Tongue (tissue), 2 donors: ENCODE data around the gene CSTPP1. TPM values are rescaled to one million over a fixed set of nuclear protein-coding genes. Genes with fewer than 3 reads are reported as not detected.

Experiments
- DNase-seq: peaks from one replicate; pipeline ENCODE4 v3.0.0-alpha.2; 2015
- total RNA-seq: library from RNA; depleted of rRNA; stranded (reverse); fragments of >200 nt; gene quantifications from one replicate; pipeline ENCODE4 v1.2.3, GENCODE V29; 2014

Gene CSTPP1
- total RNA-seq, 1 donor from 2014 or later, result 15.2 TPM

DNA sequence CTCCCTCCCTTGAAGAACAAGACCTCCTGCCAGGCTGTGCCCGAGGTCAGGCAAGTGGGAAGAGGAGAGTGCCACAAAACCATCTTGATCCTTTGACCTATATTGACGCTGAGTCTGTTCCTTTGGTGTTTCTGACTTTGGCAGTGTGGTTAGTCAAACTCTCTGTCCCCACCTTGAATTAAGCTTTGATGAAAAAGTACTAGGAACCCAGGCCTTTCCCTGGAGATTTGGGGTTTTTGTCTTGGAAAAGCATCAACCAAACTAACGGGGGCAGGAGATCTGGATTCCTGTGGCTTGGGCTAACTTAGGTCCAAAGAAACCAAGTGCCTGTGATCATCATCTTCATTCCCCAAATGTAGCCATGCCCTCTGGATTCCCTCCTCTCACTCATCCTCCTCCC, 199.8 kb downstream of the CSTPP1 start:
- no peak for DNase-seq

DNA sequence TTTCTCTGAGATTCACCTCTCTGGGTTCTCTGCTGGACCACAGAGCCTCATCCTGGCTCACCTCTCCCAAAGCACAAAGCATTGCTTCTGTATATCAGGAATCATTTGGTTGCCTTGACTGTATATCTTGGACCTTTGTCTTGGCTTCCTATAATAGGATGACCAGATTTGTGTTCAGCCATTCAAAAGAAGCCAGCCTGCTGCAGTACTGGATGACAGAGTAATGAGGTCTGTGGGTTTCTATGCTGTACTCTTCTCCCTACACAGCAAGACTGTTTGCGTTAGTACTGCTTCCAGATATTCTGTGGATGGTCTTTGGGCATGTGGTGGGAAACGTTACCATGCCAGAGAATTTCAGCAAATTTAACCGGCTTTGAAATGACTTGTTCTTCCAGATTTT, 200.4 kb downstream of the CSTPP1 start:
- DNase-seq, result no peak

DNA sequence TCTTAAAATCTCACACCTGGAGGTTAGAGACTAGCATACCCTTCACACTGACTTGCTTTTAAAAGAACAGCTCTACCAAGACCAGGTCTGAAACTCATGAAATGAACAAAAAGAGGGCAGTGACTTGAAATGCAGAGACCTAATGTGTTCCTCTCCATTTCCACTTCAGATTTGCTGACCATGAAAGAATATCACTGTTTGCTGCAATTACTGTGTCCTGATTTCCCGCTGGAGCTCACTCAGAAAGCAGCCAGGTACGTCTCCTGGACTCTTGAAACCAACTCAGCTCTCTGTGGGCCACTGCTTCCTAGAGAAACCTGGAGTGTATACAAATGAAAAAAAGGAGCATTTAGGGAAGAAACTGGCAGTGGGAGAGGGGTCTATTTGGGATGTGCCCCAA, 200.9 kb downstream of the CSTPP1 start:
- DNase-seq, result no peak

DNA sequence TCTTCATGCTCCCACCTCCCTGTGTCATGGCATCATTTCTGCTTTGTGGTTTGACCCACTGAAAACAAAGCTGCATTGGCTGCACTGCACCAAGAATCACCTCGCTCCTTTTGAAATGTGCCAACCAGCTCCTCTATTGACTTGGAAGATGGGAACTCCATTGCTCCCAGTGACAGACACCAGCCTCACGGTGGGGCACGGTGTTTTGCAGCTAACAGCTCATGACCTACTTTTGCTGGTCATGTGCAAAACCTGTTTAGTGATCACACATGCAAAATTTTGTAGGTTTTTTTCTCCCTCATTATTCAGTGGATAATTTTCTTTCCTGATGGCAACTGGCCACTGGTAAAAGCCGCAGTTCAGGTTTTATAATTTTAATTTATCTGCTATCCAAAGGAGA, 203.3 kb downstream of the CSTPP1 start:
- DNase-seq, result no peak

DNA sequence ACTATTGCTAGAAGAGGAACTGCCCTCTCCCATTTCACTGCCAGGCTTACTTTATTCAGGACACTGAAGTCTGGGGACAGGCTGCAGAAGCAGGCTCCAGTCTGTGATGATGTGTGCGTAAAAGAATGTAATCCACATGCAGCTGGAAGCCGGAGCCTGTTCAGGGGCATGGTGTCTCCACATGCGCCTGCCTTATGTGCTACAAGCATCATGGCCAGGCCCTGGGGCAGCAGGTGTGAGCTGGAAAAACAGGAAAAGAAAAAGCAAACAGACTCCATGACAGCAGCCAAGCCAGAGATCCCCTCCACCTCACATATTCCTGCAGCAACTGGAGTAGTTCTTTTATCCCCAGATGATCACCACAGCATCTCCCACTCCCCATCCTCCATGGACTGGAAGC, 206.8 kb downstream of the CSTPP1 start:
- DNase-seq, result peak; percentile 95

DNA sequence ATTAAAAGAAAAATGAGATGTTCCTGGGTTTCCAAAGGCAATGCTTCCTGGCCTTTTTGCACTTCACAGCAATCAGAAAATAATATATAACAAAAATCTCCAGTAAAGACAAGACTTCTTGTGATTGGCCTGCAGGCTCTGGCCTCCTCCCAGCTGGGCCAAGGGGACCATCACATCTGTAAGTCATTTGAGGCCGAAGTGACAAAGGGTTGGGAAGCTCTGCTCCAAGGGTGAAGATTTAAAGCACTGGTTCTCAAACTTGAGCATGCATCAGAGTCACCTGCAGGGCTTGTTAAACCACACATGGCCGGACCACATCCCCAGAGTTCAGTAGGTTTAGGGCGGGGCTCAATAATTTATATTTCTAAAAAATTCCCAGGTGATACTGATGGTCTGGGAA, 208.0 kb downstream of the CSTPP1 start:
- no peak for DNase-seq

DNA sequence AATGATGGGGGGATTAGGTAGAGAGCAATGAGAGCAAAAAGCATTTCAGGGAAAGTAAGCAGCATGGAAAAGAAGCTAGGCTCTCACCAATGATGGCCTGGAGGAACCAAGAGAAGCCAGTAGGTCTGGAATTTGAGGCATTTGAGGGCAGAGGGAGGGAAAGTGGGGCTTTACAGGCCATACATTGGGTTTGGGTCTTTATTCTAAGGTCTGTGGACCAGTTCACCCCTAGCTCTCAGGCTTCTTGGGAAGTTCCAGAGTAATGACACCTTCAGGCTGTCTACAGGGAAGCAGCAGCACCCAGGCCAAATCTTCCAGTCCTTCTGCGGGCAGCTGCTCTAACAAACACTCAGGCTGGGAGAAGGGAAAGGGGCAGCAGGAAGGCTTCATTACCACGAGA, 210.7 kb downstream of the CSTPP1 start:
- DNase-seq, result no peak

DNA sequence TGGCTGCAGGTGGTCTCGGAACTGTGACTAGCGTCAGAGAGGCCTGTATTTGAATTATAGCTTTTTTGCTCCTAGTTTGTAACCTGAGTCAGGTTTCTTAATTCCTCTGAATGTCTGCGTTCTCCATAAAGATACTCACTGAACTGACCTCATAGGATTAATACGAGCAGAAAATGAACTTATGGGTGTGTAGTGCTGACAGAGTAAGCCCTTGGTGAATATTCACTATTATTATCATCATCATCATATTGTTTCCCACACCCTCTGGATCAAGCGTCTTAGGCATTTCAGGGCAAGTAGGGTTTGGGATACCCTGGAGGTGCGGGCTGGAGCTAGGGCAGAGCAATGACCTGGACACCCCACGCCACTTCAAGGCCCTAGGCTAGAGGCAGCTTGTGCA, 211.1 kb downstream of the CSTPP1 start:
- DNase-seq, result no peak

DNA sequence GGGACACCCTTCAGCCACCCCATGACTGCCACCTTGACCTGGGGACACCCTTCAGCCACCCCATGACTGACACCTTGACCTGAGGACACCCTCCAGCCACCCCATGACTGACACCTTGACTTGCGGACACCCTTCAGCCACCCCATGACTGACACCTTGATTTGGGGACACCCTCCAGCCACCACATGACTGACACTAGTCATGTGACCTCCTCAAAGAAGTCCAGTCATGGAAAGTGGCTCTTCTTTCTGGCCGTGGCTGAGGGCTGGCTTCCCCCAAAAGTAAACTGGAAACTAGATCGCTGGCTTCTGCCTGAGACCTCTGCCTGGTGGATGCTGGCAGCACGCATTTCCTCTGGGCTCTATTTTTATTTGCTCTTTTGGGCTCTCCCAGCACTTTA, 211.7 kb downstream of the CSTPP1 start:
- no peak for DNase-seq

DNA sequence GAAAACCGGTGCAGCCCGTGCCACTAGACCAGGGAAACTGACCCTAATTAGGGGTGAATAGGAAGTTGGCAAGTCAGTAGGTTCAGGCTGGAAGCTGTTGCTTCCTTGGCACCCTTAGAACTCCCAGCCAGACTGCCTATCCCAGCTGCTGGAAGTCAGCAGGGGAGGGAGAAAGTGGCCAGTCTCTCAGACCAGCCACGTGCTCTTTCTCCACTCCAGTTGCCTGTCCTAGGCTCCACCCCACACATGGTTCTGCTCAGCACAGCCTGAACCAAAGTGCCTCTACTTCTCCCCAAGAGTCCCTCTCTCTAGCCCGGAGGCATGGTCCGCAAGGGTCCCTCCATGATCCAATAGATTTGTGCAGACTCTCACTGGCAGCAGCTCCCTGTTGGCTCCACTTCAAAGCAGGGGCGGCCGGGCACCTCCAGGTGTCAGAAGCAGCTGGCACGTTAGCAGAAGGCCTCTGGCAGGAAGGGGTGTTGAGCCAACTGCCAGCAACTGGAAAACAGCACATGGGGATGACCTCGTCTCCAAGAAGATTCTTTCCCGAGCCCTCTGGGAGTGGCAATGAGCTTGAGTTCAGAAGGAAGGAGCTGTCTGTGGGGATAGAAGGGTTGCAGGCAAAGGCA, 212.5 kb downstream of the CSTPP1 start:
- DNase-seq, result peak; percentile 83

DNA sequence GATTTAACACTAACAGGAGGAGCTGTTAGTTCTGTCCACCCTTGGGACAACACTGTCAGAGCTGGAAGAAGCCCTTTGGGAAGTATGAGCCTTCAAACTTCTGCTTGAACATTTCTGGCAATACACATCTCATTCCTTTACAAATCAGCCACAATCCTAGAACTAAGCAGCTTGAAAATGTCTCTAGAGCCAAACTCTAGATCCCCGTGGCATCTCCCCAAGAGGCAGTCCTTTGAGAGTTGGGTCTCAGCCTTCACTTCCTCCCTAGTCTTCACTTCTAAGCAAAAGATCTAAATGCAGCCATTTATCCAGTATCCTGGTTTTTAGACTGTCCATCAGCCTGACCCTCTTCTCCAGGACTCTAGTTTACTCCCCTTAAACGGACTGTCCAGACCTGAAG, 213.2 kb downstream of the CSTPP1 start:
- DNase-seq, result no peak

DNA sequence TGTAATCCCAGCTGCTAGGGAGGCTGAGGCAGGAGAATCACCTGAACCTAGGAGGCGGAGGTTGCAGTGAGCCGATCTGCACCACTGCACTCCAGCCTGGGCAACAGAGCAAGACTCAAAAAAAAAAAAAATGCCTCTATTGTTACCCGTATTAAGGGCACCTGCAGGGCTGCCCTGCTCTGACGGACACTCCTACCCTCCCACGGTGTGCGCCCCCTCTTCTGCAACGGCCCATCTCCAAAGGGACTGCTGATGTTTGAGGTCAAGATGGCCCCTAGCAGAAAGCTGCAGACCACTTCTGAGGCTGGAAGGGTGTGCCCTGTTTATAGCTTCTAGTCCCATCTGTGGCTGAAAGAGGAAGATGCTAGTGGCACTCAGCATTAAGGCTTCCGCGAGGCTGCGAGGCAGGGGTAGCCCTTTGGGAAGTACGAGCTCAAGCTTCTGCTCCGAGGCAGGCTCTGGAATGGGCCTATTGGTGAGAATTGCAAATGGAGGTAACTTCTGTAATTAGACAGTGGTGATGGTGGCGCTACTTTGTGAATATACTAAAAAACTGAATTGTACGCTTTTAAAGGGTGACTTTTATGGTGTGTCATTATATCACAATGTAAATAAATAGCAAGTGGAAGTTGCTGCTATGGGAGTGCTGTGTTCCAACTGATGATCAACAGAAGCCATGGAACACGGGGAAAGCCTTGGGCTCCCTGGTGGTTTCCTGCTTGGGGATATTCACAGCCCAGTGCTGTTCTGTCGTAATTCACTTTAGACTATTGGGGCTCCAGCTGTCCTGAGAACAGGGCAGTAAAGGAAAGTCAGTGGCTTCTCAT, 215.8 kb downstream of the CSTPP1 start:
- no peak for DNase-seq

DNA sequence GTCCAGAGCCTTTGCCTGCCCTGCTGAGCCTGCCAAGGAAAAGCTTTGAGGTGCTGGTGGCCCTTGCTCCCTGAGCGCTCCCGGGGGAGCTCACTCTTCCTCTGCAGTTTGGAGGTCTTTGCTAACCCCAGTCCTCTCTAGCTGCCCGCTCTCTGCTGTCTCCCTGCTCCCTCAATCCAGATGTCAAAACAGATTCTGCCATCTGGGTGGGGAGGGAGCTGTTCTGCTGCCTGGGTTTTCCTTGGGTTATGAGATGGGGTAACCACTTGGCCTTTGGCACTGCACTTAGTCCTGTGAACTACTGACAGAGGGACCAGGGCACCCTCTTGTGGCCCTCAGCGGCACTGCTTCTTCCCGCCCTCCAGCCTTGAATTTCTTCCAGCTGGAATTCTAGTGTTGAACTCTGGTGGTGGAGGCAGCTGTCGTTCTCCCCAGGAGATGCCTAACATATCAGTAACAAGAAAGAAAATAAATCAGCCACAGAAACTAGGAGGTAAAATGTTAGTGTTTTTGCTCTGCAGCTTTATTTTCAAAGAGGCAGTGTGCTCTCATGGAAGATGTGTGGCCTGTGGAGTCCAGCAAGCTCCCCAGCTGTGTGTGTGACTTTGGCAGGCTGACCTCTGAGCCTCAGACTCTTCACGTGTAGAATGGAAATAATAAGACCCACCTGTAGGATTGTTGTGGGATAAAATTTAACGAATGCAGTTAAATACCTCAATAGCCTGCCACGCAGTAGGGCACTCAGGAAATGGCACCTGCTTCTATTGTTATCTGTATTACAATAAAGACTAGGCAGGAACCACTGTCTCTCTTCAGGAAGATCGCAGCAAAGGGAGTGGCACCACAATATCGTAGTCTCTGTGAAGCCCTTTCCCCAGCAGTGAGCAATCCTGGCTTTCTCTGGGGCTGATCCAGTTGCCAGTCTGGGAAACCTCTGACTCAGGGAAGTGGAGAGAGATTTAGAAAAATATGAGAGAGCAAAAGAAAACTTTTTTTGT, 216.7 kb downstream of the CSTPP1 start:
- peak; percentile 96 for DNase-seq

DNA sequence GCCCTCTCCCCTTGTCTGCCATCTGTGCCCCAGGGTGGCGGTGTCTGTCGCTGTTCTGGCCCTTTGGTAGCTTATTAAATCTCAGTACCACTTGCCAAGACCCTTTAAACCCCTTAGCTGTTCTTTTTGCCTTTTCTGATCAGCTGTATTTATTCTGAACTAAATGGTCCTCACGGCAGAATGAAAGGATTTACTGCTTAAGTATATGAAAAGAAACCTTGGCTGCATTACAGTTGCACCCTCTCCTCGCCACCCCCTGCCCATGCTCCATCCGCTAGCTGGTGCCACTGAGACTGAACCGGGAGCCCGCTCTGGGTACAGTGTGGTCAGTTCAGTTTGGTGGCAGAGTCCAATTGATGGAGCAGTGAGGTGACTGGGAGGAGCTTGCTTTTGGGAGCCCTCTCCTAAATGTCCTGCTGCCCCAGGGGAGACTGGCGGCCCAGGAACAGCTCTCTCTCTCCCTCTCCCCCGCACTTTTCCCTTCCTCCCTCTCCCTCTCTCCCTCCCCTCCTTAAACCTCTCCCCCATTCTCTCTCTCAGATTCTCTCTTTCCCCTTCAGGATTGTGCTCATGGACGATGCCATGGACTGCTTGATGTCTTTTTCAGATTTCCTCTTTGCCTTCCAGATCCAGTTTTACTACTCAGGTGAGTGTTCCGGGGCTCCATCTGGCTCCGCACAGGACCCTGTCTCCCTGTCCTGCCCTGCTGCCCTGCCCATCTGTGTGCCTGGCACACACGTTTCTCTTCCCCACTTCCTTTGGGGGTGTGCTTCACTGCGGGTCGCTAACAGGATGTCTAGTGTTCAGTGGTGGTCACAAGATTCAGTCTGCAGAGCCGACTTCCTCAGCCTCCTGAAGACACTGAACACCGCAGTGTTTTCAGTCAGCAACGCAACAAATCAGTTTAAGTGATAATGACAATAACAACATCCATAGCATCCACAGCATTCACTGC, 218.3 kb downstream of the CSTPP1 start:
- DNase-seq, result no peak

DNA sequence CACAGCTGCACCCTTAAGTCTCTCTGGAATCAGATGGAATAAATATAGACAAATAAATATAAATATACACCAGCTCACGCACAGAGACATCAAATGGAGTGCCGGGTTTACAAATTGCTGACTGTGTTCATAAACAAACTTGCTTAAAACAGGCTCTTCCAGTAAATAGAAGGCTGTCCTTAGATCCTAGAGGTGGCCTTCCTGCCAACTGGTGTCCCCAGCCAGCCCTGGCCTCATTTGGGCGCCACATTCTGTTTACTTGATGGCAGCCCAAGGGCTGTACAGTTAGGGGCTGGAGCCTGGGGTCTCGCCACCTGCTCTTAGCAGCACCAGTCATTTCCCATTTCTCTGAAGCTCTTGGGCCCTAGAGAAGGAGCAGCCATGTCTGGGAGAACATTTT, 219.3 kb downstream of the CSTPP1 start:
- no peak for DNase-seq

DNA sequence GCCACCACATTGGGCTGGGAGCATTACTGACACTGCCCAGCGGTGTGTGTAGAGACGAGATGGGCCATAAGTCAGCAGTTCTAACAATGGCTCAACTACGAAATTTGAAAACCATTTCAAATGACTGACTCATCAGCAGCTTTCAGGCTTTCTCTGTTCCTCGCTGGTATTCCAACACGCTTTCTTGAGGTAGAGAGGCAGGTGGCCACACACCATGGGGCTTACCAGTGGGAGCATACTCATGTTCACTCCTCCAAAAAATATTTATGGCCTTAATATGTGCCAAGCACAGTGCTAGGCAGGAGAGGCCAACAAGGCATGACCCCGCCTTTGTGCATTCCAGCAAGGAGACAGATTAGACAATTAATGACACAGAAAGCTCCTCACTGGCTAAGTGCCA, 219.8 kb downstream of the CSTPP1 start:
- DNase-seq, result no peak

DNA sequence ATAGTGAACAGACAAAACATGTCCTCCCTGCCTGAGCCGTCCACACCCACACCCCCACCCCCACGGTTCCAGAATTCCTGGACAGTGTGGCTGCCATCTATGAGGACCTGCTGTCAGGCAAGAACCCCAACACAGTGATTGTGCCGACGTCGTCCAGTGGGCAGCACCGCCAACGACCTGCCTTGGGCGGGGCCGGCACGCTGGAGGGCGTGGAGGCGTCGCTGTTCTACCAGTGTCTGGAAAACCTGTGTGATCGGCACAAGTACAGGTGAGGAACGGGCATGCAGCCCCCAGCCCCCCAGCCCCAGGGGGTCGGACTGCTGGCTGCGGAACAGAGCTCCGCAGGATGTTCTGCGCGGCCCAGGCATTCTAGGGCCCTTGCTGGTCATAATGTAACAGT, 220.4 kb downstream of the CSTPP1 start:
- DNase-seq, result no peak

DNA sequence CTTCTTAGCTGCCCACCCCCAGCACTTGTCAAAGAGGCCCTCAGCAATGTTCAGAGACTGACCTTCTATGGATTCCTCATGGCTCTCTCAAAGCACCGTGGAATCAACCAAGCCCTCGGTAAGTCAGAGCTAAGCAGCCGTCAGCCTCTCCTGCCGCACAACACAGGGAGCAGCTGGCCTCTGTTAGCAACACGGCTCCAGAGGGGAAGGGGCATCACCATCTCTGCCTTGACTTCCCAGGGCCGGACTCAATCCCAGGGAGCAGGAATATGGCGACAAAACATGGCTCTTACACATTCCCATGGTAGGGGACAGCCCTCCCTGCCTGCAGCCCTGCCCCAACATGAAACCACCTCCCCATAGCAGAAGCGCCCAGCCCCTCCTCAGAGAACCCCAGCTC, 221.2 kb downstream of the CSTPP1 start:
- DNase-seq, result no peak

DNA sequence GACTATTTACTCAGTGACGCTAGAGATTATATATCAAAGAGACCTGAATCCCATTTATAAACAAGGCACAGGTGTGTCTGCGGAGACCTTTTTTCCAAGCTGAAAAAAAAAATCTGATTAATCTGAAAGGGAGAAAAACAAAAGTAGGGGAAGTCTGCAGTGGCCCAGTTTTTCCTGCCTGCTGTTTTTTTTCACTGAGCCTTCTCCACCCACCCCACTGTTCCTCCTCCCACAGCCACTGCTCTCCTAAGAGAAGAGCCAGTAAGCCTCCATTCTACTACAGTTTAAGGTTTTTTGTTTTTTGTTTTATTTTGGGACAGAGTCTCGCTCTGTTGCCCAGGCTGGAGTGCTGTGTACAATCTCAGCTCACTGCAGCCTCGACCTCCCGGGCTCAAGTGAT, 221.7 kb downstream of the CSTPP1 start:
- DNase-seq, result no peak

DNA sequence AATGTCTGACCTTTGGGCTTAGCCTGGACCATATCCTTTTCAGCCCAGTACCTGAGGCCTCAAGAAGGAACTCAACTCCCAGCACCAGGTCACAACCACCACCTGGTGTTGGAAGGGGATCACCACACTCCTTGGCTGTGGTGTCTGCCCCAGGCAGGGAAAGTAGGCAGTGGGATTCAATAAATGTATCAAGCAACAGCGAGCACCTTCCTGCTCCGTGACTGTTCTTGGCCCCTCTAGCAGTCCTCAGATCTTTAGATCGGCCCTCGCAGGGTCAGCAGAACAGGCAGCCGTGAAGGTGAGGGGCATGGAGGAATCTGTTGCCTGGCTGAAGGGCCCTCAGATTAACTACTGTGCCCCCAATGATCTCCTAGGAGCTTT, 224.2 kb downstream of the CSTPP1 start:
- DNase-seq, result no peak

DNA sequence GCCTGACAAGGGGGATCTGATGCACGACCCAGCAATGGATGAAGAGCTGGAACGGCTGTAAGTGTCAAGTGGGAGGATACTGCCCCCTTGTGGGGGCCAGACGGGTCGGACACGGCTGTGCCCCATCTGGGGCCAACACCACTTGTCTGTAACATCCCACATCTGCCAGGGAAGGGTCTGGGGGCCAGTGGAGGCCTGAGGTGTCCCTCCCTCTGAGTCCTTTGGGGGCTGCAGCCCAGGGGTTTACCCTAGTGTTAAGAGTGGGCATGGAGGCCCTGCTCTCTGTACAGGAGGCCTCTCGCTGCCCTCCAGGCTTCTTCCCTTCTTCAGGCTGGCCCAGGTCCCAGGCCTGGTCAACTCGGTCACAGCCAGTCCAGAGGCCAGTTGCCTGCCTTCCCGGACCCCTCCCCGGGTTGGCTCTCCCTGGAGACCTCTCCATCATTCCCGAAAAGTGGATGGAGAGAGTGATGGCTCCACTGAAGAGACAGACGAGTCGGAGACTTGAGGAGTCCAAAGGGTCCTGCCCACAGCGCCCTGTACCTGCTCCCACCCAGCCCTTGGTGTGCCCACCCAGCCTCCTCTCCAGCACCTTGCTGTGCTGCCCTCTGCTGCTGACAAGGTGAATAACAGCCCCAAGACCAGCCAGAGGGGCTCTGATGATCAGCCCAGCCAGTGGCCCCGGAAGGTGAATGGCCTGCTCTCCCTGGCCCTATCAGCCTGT, 224.7 kb downstream of the CSTPP1 start:
- peak; percentile 85 for DNase-seq
